AG09319 (cell line): ENCODE results near the gene NUDT6.
"Not testable (repeated sequence)": the region's sequence is repeated elsewhere in the genome, so short reads cannot be mapped to it uniquely, and the experiment has no call there.

Source experiments
- DNase-seq: peaks from one replicate; pipeline ENCODE4 v3.0.0-alpha.2; 2010; ENCODE audit warnings: low read depth; ENCODE audit errors: extremely low read depth
- CTCF ChIP-seq: IDR thresholded peaks from 2 replicates; pipeline ENCODE4 v1.5.1; 2011; ENCODE audit warnings: low read depth, mild to moderate bottlenecking, inconsistent platforms, low read length, moderate library complexity

The NUDT6 gene

GRCh38 chr4:122857160-122857559 is 65.2 kb downstream of the NUDT6 start:
- TF ChIP-seq CTCF: no peak
- DNase-seq: no peak

- TF ChIP-seq CTCF: no peak
- no peak for DNase-seq
Observed at GRCh38 chr4:122855353-122855890, 67.0 kb downstream of the NUDT6 start.

- no peak for TF ChIP-seq CTCF
- no peak for DNase-seq
Observed at GRCh38 chr4:122854447-122855352, 67.7 kb downstream of the NUDT6 start.

GRCh38 chr4:122851568-122851967 is 70.8 kb downstream of the NUDT6 start:
- no peak for TF ChIP-seq CTCF
- no peak for DNase-seq

GRCh38 chr4:122849789-122850188 is 72.6 kb downstream of the NUDT6 start:
- not testable (repeated sequence) for DNase-seq

GRCh38 chr4:122847931-122848330 is 74.5 kb downstream of the NUDT6 start:
- no peak for DNase-seq
- TF ChIP-seq CTCF: no peak

- DNase-seq: no peak
- TF ChIP-seq CTCF: no peak
Observed at GRCh38 chr4:122845760-122846159, 76.6 kb downstream of the NUDT6 start.
